Epithelial cell of esophagus (primary cell): ENCODE data around the gene MPRIP.

Experiments
- DNase-seq: peaks from one replicate; pipeline ENCODE4 v3.0.0; 2010; ENCODE audit warnings: low read depth
- H3K4me3 ChIP-seq: 2 replicates; pipeline ENCODE4 v1.5.1; 2011; ENCODE audit warnings: mild to moderate bottlenecking, low read length, control low read depth
- CTCF ChIP-seq: IDR thresholded peaks from 2 replicates; pipeline ENCODE4 v1.5.1; 2011; ENCODE audit warnings: low read depth, mild to moderate bottlenecking, low read length, control low read depth, inconsistent platforms; ENCODE audit not compliant: insufficient read depth; ENCODE audit errors: missing control alignments

The MPRIP gene

DNA sequence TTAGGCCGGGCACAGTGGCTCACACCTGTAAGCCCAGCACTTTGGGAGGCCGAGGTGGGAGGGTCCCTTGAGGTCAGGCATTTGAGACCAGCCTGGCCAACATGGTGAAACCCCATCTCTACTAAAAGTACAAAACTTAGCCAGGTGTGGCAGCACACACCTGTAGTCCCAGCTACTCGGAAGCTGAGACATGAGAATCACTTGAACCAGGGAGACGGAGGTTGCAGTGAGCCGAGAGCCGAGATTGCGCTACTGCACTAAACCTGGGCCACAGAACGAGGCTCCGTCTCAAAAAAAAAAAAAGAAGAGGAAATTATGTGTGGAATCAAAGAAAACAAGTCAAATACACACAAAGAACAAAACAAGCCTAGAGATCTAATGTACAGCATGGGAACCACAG lies 16.1 kb upstream of the MPRIP start:
- no peak for TF ChIP-seq CTCF
- no peak overlapping the region for H3K4me3 ChIP-seq
- no peak for DNase-seq

GRCh38 chr17:17027442-17028058 lies 14.7 kb upstream of the MPRIP start:
- DNase-seq: peak; percentile 29
- H3K4me3 ChIP-seq: no peak overlapping the region
- TF ChIP-seq CTCF: no peak

DNA sequence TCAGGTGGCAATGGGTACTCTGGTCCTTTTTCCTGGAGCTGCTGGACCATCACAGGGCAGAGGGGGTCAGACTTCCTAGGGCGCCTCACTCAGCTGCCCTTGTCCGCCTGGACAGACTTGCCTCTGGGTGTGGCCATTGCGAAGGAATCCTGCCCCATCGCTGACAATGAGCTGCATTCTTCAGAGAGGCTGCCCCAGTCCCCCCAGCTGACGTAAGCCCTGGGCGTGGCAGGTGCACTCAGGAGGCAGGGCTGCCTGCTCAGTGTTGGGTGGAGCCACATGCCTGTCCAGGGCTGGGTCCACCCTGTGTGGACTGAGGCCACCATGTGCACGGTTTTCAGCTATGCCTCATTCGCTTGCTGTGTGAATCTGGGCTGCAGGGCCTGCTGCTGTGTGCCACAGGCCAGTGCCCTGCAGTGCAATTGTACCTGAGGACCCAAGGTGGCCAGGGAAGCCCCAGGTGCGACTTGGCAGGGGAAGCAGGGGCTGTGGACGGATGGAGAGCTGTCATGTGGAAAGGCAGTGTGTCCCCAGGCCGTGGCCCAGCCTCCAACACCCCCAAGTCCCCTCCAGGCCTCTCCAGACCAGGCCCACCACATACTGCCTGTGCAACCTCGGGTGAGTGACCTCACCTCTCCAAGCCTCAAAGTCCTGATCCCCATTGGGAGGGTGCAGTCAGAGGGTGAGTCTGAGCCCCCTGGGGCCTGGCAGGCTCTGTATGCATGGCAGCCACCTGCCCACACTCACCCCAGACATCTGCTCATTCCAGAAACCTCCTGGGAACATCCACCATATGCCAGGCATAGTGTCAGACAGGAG lies 14.0 kb upstream of the MPRIP start:
- DNase-seq: peak; percentile 99
- no peak for TF ChIP-seq CTCF
- H3K4me3 ChIP-seq: no peak overlapping the region

- no peak overlapping the region for H3K4me3 ChIP-seq
- no peak for TF ChIP-seq CTCF
- no peak for DNase-seq
Measured at GRCh38 chr17:17028878-17029535, 13.2 kb upstream of the MPRIP start.

- no peak for DNase-seq
- no peak for TF ChIP-seq CTCF
- no peak overlapping the region for H3K4me3 ChIP-seq
Measured at GRCh38 chr17:17029938-17030337, 12.3 kb upstream of the MPRIP start.

DNA sequence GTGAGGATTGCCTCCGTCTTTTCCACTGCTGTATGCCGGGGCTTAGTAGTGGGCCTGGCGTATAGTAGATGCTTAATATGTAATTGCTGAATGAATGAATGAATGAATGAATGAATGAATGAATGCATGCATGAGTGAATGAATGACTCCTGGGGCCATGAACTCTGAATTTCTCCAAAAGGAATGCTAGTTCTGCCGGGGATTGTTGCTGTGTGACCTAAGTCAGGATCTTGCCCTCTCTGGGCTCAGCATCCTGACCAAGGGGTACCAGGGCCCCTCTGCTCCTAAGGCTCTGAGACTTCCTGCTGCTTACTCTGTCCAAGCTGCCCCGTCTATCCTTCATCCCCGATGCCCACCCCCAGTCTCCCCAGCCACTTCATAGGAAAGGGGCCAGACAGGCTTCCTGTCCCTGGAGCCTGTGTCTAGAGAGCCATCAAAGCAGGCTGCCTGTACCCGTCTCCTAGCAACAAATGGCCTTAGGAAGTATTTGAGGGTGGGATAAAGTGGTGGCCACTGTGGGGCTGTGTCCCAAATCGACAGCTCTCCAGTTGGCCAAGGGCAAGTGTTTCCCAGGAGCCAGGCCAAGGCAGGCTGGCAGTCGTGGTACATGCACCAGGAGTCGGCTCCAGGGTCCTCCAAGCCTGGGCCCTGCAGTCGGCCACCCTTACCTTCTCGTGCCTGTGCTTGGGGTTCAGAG lies 11.6 kb upstream of the MPRIP start:
- no peak for DNase-seq
- H3K4me3 ChIP-seq: no peak overlapping the region
- TF ChIP-seq CTCF: no peak
